DOHH2 (cell line): ENCODE results near the gene CTNNA2.

Experiments used
- EZH2phosphoT487 ChIP-seq: fragments of 200-600 bp; sonication (generic); IDR thresholded peaks from 2 replicates; pipeline ENCODE4 v1.6.1; 2017; ENCODE audit warnings: borderline replicate concordance, mild to moderate bottlenecking, antibody characterized with exemption, low read length, moderate library complexity, mixed read lengths
- TF ChIP-seq, protein P1 (sequence below): fragments of 200-600 bp; sonication (generic); IDR thresholded peaks from one replicate; pipeline ENCODE4 v1.5.1; 2014; ENCODE audit warnings: antibody characterized with exemption, mild to moderate bottlenecking, low read depth, low read length; ENCODE audit not compliant: poor library complexity, severe bottlenecking

DNA sequence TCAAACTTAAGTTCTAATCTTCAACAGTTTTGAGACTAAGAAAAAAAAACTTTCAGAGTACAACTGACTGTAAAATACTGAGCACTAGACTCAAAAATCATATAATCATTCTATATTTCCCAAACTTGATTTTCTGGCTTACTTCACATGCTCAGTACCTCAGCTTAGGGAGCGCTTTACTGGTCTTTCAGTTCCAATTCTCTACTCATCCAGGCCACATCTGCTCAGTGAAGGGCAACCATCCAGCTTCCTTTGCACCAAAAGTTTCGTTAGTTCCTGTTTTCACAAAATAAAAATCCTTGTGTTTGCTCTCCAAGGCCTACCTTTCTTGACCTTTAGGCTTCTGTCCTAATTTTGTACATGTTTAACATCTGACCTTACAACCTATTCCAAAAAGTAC is 1079.3 kb downstream of the CTNNA2 start:
- TF ChIP-seq, protein P1, sequence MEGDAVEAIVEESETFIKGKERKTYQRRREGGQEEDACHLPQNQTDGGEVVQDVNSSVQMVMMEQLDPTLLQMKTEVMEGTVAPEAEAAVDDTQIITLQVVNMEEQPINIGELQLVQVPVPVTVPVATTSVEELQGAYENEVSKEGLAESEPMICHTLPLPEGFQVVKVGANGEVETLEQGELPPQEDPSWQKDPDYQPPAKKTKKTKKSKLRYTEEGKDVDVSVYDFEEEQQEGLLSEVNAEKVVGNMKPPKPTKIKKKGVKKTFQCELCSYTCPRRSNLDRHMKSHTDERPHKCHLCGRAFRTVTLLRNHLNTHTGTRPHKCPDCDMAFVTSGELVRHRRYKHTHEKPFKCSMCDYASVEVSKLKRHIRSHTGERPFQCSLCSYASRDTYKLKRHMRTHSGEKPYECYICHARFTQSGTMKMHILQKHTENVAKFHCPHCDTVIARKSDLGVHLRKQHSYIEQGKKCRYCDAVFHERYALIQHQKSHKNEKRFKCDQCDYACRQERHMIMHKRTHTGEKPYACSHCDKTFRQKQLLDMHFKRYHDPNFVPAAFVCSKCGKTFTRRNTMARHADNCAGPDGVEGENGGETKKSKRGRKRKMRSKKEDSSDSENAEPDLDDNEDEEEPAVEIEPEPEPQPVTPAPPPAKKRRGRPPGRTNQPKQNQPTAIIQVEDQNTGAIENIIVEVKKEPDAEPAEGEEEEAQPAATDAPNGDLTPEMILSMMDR: no peak
- TF ChIP-seq EZH2phosphoT487: no peak
